GM19468 (cell line): Measurements from ENCODE around the gene CFL1.
A peak's percentile ranks its signal among the peaks of the same experiment; 100 is the strongest.
"Not testable (repeated sequence)": the region's sequence is repeated elsewhere in the genome, so short reads cannot be mapped to it uniquely, and the experiment has no call there.

Experiments
- ATAC-seq: cut with Tn5 transposase; IDR thresholded peaks from one replicate; pipeline ENCODE4 v1.9.1; 2021; ENCODE audit warnings: mild to moderate bottlenecking, moderate library complexity, moderate number of reproducible peaks; ENCODE audit not compliant: unreplicated experiment; ENCODE audit errors: extremely low read depth

CFL1 gene

DNA sequence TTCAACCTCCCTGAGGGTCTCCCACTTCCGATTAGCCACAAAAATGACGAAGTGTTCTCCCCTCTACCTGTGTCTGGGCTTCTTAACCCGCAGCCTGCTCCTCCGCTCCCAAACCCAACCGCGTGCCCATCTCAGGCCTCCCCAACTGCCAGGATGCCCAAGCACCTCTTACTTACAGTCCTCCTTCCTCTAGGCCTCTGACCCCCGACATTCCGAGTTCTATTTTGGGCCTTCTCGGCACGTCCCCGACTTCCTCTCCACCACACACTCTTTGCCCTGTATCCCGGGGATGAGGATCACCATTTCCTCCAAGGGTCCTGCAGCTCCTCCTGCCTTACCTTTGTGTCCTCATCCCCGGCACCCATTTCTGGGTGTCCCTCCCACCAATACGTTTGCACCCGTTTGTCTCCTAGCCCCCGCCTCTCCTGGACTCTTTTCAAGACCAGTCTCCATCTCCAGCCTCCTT, 1.9 kb upstream of the CFL1 start:
- no peak for ATAC-seq

DNA sequence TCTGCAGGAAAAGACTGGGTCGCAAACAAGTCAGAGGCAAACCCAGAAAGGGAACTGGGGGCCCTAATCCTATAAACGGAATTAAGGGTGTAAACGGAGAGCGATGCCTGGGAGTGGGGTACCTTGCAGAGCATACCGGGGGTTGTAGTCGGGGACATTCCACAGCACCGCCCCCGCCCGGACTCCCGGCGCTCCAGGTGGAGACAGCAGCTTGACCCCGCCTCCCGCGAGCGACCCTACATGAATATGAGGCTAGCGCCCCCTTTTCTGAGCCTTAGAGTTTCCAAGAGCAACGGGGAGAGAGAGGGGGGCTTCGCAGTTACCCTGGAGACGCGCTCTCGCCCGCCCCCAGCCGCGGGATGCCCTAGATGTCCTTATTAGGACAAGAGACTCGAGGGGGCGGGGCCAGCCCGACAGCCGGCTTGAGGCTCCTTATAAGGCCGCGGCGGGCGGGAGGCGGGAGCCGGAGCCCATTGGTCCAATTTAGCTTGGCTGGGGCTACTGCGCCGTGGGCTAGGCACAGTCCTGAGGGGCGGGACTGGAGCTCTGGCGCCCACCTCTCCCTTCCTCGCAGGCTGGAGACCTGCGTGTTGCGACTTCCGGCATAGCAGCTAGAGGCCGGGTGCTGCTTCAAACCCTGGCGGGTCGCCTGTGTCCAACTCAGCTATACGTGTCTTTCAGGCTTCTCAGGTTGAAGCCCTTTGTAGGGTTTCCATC, 1.3 kb upstream of the CFL1 start:
- peak; percentile 31 for ATAC-seq

DNA sequence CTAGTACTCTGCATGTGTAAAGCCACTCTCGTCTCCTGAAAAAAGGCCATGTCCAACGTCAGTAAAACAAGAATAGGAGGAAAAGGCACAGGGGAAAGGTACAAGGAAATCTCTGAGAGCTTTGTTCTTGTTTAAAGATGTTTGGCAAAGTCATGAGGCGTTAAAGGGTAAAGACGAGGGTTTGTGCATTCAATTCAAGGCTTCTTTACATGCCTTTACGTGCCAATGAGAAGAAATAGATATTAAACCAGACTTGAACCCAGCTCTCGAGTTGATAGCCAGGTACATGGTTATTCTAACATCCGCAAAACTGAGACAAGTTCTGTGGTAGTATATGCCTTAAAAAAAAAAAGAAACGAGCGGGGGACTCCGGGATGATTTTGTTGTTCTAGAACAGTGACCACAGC, 704 bp upstream of the CFL1 start:
- no peak for ATAC-seq

DNA sequence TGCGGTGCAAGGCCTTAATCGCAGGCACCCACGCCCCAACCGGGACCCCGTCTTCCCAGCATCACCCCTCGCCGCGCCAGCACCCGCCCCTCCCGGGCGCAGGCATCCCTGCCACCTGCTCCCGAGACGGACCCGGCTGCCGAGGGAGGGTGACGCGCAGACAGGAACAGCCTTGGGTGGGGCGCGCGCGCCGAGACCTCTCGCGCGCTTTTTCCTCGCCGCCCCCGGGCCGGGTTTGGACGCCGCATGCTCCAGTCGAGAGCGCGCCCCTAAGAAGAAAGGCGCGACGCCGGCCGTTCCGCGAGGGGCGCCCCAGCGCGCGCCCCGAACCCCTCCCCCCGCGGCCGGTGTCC, 504 bp downstream of the CFL1 start:
- no peak for ATAC-seq

DNA sequence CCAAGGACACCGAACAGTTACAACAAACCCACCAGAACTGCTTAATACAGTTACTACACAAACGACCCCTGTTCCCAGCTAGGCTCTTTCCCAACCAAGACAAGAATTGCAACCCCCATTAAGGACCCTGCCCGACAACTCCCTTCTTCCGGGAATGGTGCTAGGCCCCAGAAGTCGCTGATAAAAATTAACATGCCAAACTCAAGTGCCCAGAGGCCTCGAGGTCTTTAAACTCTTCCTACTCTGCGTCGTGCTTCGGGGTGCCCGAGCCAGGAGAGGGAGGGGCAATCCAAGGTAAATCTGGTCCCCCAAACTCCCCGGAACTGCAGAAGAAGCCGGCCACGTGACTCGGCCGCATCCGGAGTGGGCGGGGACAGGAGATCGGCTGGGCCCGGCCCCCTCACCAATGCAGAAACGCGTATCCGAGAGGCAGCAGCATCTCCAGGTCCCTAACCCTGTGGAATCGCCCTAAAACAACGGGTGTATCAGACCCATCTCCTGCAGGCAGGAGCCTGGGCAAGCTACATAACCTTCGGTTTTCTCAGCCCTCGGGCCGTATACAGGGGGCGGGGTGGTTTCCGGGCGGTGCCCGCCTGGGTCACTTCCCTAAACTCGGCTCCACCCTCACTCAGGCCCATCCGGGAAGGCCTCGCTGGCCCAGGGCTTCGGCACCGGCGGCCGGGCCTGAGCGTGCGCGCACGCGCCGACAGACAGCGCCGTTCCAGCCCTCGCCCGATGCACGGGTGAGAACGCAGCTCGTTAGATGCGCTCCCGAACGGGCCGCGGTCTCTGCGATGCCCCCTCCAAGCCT, 1.1 kb downstream of the CFL1 start:
- ATAC-seq = peak; percentile 14

- no peak for ATAC-seq
These were observed 2.0 kb downstream of the CFL1 start for GRCh38 chr11:65855927-65856363.

GRCh38 chr11:65854852-65855837, 2.8 kb downstream of the CFL1 start:
- ATAC-seq = no peak

GRCh38 chr11:65854161-65854592, 3.8 kb downstream of the CFL1 start:
- no peak for ATAC-seq

GRCh38 chr11:65853246-65853979, 4.6 kb downstream of the CFL1 start:
- no peak for ATAC-seq

DNA sequence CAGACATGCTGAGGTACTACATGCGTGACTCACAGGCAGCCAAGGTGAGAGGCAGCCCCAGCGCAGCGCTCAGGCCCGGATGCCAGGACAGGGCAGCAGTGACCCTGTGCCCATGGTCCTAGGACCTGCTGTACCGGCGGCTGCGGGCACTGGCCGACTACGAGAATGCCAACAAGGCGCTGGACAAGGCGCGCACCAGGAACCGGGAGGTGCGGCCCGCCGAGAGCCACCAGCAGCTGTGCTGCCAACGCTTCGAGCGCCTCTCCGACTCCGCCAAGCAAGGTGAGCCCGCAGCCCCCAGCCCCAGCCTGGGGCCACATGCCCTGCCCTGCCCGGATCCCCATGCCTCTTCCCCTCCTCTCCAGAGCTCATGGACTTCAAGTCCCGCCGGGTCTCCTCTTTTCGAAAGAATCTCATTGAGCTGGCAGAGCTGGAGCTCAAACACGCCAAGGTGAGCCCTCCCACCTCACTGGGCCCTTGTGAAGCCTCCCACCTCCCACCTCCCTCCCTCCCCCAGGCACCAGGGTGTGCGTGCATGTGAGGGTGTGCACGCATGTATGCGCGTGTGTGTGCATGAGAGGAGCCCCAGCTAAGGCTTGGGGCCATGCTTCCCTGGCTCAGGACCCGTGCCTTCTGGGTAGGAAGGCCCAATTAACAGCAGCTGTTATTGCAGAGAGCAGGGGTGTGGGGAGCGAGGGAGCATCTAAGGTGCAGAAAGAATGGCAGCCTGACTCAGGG, 5.3 kb downstream of the CFL1 start:
- no peak for ATAC-seq

GRCh38 chr11:65851811-65852507, 6.0 kb downstream of the CFL1 start:
- ATAC-seq = no peak

DNA sequence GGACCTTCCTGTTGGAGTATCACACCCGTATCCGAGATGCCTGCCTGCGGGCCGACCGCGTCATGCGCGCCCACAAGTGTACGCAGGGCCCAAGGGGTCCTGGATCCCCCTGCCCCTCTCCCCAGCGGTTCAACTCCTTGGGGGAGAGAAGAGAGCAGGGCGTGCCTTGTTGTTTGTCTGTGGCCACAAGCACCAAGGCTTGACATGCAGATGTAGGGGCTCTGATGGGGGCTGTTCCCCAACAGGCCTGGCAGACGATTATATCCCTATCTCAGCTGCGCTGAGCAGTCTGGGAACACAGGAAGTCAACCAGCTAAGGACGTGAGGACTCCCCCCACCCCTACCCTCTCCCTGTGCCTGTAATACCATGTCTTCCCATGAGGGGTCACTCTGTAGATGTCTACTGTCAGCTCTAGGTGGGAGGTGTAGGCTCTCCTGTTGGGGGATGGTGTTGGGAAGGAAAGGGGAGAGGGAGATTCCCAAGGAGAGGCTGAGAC, 6.8 kb downstream of the CFL1 start:
- no peak for ATAC-seq

- no peak for ATAC-seq
These were observed 7.5 kb downstream of the CFL1 start for GRCh38 chr11:65850217-65851082.

DNA sequence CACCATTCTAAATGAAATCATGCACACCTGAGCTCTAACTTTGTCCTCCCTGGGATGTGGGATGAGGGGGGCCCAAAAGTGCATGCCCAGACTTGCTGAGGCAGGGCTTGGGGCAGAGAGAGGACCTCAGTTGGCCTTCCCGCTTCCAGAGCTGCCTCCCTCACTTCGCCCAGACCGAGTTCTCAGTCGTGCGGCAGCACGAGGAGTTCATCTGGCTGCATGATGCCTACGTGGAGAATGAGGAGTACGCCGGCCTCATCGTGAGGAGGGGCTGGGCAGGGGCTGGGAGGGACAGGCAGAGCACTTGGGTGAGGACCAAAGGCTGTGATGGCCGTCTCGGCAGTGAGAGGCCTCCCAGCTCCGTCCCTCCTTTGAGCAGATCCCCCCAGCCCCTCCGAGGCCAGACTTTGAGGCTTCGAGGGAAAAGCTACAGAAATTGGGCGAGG, 8.2 kb downstream of the CFL1 start:
- ATAC-seq = no peak

- no peak for ATAC-seq
These were observed 8.6 kb downstream of the CFL1 start for GRCh38 chr11:65849366-65849765.

GRCh38 chr11:65848693-65849092, 9.3 kb downstream of the CFL1 start:
- not testable (repeated sequence) for ATAC-seq

GRCh38 chr11:65847746-65848145, 10.2 kb downstream of the CFL1 start:
- ATAC-seq = no peak
